ENCODE results near the gene CAV2. TPM values are rescaled to one million over a fixed set of nuclear protein-coding genes. Genes with fewer than 3 reads are reported as not detected.

Gene CAV2
- total RNA-seq, 1 experiment from 2014 or later: 260 TPM

DNA sequence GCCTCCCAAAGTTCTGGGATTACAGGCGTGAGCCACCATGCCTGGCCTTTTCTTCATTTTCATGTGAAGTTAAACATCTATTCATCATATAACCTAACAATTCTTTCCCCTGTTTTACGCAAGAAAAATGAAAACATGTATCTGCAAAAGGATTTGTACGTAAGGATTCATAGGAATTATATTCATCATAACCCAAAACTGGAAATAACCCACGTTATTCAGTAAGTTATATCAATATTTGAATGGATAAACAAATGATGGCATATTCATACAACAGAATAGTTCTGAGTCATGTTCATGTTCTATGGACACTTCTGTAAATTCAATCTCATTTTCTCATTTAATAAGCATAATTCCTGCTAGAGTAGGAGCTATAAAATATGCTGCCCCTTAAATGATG is 35.2 kb upstream of the CAV2 start:
- no peak overlapping the region for H3K4me2 ChIP-seq
- ChIA-PET POLR2A (ENCODE audit: unreplicated experiment) (no interaction called here), CTCF (interaction anchor here (0.6 kb wide), 2 partner anchors 20 to 524 kb away, joined by 3 to 4 read pairs; no protein-coding TSS in a partner anchor)

DNA sequence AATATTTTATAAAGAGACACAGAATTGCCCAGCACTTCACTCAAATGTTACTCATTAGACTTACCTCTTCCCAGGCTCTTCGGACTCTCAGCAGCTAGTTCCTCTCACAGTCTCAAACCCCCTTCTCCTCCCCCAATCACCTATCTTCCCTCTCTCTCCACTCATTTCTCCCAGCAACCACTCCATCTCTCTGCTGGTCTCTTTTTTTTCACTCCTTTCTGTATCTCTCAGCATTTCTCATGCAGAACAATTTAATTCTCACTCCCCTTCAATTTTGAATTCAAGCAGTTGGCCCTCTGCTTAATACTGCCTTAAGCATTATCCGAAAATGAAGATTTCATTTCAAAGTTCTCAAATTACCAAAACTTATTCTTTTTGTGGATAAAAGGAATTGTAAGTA is 34.4 kb upstream of the CAV2 start:
- Histone ChIP-seq H3K9me2 (ENCODE audit: insufficient read depth) (no peaks in the 10 kb centered on the region), H3K27me3 (ENCODE audit: insufficient read depth, low read depth) (no peaks in the 10 kb centered on the region), H3F3A (ENCODE audit: insufficient read depth, low read depth) (peaks cover 9% of the 10 kb centered on the region; the same call in 1 of the 2 replicates), H3K4me1 (replicated peaks; ENCODE audit: insufficient read depth) (peaks cover 27% of the 10 kb centered on the region), H2AFZ (no peak overlapping the region), H3K27ac (peak overlapping the region; percentile 71), H3K9me3 (ENCODE audit: insufficient read depth, low read depth) (peaks cover 8% of the 10 kb centered on the region; the same call in 1 of the 2 replicates), H3K4me3 (no peak overlapping the region), H3K4me2 (no peak overlapping the region), H3K36me3 (ENCODE audit: low read depth) (no peaks in the 10 kb centered on the region), H4K20me1 (ENCODE audit: insufficient read depth) (no peaks in the 10 kb centered on the region), H3K79me2 (ENCODE audit: low read depth) (no peaks in the 10 kb centered on the region)
- ChIA-PET CTCF (interaction anchor here (0.6 kb wide), 1 partner anchor 523 kb away, joined by 3 read pairs; no protein-coding TSS in a partner anchor), POLR2A (ENCODE audit: unreplicated experiment) (interaction anchor here (0.6 to 0.9 kb wide), 6 partner anchors 22 to 1233 kb away, joined by 3 to 36 read pairs (median 4); partner anchors contain the start of gene CAV2)
- no TSS peak for BruUV-seq (replicated peaks)
- TF ChIP-seq EZH2 (IDR thresholded peaks at IDR 0.05; ENCODE audit: low read depth): no peak
- DNase-seq: no peak
- intact Hi-C loops (cut with micrococcal nuclease; ENCODE audit: unreplicated experiment): no loop called here

More for the DNA sequence above, 35.2 kb upstream of the CAV2 start:
- intact Hi-C loops (cut with micrococcal nuclease; ENCODE audit: unreplicated experiment): loop anchor here (5.0 kb wide), 1 partner anchor 228 kb away; no protein-coding TSS in a partner anchor
- DNase-seq: no peak
- peaks cover 27% of the 10 kb centered on the region for H3K4me1 ChIP-seq (replicated peaks; ENCODE audit: insufficient read depth)
- H3K9me2 ChIP-seq (ENCODE audit: insufficient read depth): no peaks in the 10 kb centered on the region
- H3K27me3 ChIP-seq (ENCODE audit: insufficient read depth, low read depth): no peaks in the 10 kb centered on the region
- no peaks in the 10 kb centered on the region for H3K79me2 ChIP-seq (ENCODE audit: low read depth)
- no peaks in the 10 kb centered on the region for H3K36me3 ChIP-seq (ENCODE audit: low read depth)
- no TSS peak for BruUV-seq (replicated peaks)
- no peaks in the 10 kb centered on the region for H4K20me1 ChIP-seq (ENCODE audit: insufficient read depth)
- TF ChIP-seq, protein P1, sequence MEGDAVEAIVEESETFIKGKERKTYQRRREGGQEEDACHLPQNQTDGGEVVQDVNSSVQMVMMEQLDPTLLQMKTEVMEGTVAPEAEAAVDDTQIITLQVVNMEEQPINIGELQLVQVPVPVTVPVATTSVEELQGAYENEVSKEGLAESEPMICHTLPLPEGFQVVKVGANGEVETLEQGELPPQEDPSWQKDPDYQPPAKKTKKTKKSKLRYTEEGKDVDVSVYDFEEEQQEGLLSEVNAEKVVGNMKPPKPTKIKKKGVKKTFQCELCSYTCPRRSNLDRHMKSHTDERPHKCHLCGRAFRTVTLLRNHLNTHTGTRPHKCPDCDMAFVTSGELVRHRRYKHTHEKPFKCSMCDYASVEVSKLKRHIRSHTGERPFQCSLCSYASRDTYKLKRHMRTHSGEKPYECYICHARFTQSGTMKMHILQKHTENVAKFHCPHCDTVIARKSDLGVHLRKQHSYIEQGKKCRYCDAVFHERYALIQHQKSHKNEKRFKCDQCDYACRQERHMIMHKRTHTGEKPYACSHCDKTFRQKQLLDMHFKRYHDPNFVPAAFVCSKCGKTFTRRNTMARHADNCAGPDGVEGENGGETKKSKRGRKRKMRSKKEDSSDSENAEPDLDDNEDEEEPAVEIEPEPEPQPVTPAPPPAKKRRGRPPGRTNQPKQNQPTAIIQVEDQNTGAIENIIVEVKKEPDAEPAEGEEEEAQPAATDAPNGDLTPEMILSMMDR (conservative IDR thresholded peaks at IDR 0.05): no peak
- no peak for TF ChIP-seq EZH2 (IDR thresholded peaks at IDR 0.05; ENCODE audit: low read depth)
- H3K9me3 ChIP-seq (ENCODE audit: insufficient read depth, low read depth): peaks cover 8% of the 10 kb centered on the region; the same call in 1 of the 2 replicates
- no peak overlapping the region for H3K27ac ChIP-seq
- no peak overlapping the region for H2AFZ ChIP-seq
- H3K4me3 ChIP-seq: no peak overlapping the region
- peaks cover 9% of the 10 kb centered on the region; the same call in 1 of the 2 replicates for H3F3A ChIP-seq (ENCODE audit: insufficient read depth, low read depth)

DNA sequence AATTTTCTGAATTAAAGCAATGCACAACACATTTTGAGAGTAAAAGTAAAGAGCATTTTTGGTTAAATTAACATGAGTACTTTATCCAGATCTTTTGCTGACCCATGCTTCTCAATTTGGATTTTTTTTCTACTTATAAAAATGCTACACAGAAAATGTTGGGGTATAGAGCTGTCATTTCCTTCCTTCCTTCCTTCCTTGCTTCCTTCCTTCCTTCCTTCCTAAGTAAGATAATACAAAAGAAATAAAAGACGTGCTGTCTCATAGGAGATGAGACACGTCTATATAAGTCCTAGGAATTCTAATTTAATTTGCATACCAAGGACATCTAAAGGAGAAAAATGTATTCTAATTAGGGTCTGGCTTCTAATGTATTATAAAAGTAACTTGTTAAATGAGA is 31.0 kb upstream of the CAV2 start:
- Histone ChIP-seq H2AFZ (no peak overlapping the region), H3K9me3 (ENCODE audit: insufficient read depth, low read depth) (peaks cover 3% of the 10 kb centered on the region; the same call in 1 of the 2 replicates), H4K20me1 (ENCODE audit: insufficient read depth) (no peaks in the 10 kb centered on the region), H3K9me2 (ENCODE audit: insufficient read depth) (no peaks in the 10 kb centered on the region), H3K4me3 (no peak overlapping the region), H3K4me2 (no peak overlapping the region), H3K36me3 (ENCODE audit: low read depth) (no peaks in the 10 kb centered on the region), H3F3A (ENCODE audit: insufficient read depth, low read depth) (peaks cover 9% of the 10 kb centered on the region; the same call in 1 of the 2 replicates), H3K79me2 (ENCODE audit: low read depth) (no peaks in the 10 kb centered on the region), H3K27ac (no peak overlapping the region), H3K27me3 (ENCODE audit: insufficient read depth, low read depth) (no peaks in the 10 kb centered on the region), H3K4me1 (replicated peaks; ENCODE audit: insufficient read depth) (peaks cover 17% of the 10 kb centered on the region)
- intact Hi-C loops (cut with micrococcal nuclease; ENCODE audit: unreplicated experiment): no loop called here
- TF ChIP-seq, protein P1 (conservative IDR thresholded peaks at IDR 0.05): no peak
- no peak for TF ChIP-seq EZH2 (IDR thresholded peaks at IDR 0.05; ENCODE audit: low read depth)
- ChIA-PET POLR2A (ENCODE audit: unreplicated experiment) (no interaction called here), CTCF (no interaction called here)
- BruUV-seq (replicated peaks): no TSS peak
- DNase-seq: no peak
